IMR-90 (cell line): ENCODE data around the gene IFNGR1. TPM values are rescaled to one million over a fixed set of nuclear protein-coding genes. Genes with fewer than 3 reads are reported as not detected.

Experiments
- ATAC-seq: fragments of 200-7000 bp; cut with Tn5 transposase; 2 replicates; pipeline ENCODE4 v1.9.1; 2020; ENCODE audit warnings: low read depth, mild to moderate bottlenecking, moderate library complexity
- BruUV-seq: library from RNA; stranded (reverse); fragments of 400-500 nt; replicated peaks from 2 replicates; lab custom pipeline; 2021; lab: Mats Ljungman, UMichigan
- CTCF ChIA-PET: fragments of 300-600 bp; formaldehyde crosslinking; extraction: SDS; loops from one replicate; lab custom pipeline; 2021; ENCODE audit warnings: antibody characterized with exemption; lab: Yijun Ruan, JAX
- POLR2A ChIA-PET: fragments of 300-600 bp; sonication (Branson Sonifier 250); formaldehyde crosslinking; loops from one replicate; lab custom pipeline; 2022; ENCODE audit warnings: antibody characterized with exemption; ENCODE audit not compliant: unreplicated experiment; lab: Charles Lee
- DNase-seq: peaks from one replicate; pipeline ENCODE4 v3.0.0; 2013
- H2AFZ ChIP-seq: replicated peaks from 2 replicates; pipeline ENCODE3; 2013; ENCODE audit warnings: low read length, mild to moderate bottlenecking; ENCODE audit not compliant: poor library complexity
- H2AK5ac ChIP-seq: 2 replicates; pipeline ENCODE4 v1.6.1; 2013; ENCODE audit warnings: low read depth, low read length, inconsistent platforms
- H2AK9ac ChIP-seq: replicated peaks from 2 replicates; pipeline ENCODE3; 2013; ENCODE audit warnings: mild to moderate bottlenecking, low read depth, low read length, moderate library complexity; ENCODE audit not compliant: poor library complexity
- H2BK120ac ChIP-seq: 2 replicates; pipeline ENCODE4 v1.6.1; 2013; ENCODE audit warnings: low read depth, low read length, inconsistent platforms
- H2BK15ac ChIP-seq: 3 replicates; pipeline ENCODE4 v1.6.1; 2013; ENCODE audit warnings: low read depth, low read length, inconsistent platforms
- H2BK20ac ChIP-seq: 2 replicates; pipeline ENCODE4 v1.6.1; 2013; ENCODE audit warnings: low read depth, mild to moderate bottlenecking, inconsistent platforms, low read length, moderate library complexity
- H2BK5ac ChIP-seq: 2 replicates; pipeline ENCODE4 v1.6.1; 2013; ENCODE audit warnings: mild to moderate bottlenecking, low read depth, low read length, inconsistent platforms; ENCODE audit not compliant: poor library complexity, severe bottlenecking
- H3K14ac ChIP-seq: replicated peaks from 2 replicates; pipeline ENCODE4 v1.6.1; 2013; ENCODE audit warnings: low read depth, low read length, inconsistent platforms
- H3K18ac ChIP-seq: 2 replicates; pipeline ENCODE4 v1.6.1; 2013; ENCODE audit warnings: low read depth, low read length, control low read depth
- H3K23ac ChIP-seq: 2 replicates; pipeline ENCODE4 v1.6.1; 2013; ENCODE audit warnings: low read depth, low read length, inconsistent platforms
- H3K27ac ChIP-seq: 2 replicates; pipeline ENCODE4 v1.5.1; 2013; ENCODE audit warnings: mild to moderate bottlenecking, control low read depth, low read length; ENCODE audit not compliant: insufficient read depth
- H3K27me3 ChIP-seq: 2 replicates; pipeline ENCODE4 v1.6.1; 2013; ENCODE audit warnings: low read length; ENCODE audit not compliant: control insufficient read depth, insufficient read depth
- H3K36me3 ChIP-seq: 2 replicates; pipeline ENCODE4 v1.6.1; 2013; ENCODE audit warnings: low read length, mixed read lengths; ENCODE audit not compliant: control insufficient read depth, insufficient read depth
- H3K4ac ChIP-seq: 2 replicates; pipeline ENCODE4 v1.6.1; 2013; ENCODE audit warnings: low read depth, low read length, inconsistent platforms
- H3K4me1 ChIP-seq: 2 replicates; pipeline ENCODE4 v1.6.1; 2013; ENCODE audit warnings: low read length, mixed read lengths; ENCODE audit not compliant: control insufficient read depth, insufficient read depth
- H3K4me2 ChIP-seq: 2 replicates; pipeline ENCODE4 v1.6.1; 2013; ENCODE audit warnings: low read depth, mild to moderate bottlenecking, control low read depth, low read length, moderate library complexity
- H3K4me3 ChIP-seq: 2 replicates; pipeline ENCODE4 v1.5.1; 2013; ENCODE audit warnings: low read depth, mild to moderate bottlenecking, control low read depth, low read length, moderate library complexity; ENCODE audit not compliant: insufficient read depth
- H3K56ac ChIP-seq: 2 replicates; pipeline ENCODE4 v1.6.1; 2013; ENCODE audit warnings: low read length, inconsistent platforms; ENCODE audit not compliant: insufficient read depth; ENCODE audit errors: extremely low read depth
- H3K79me1 ChIP-seq, 2 experiments: 2 replicates each; pipeline ENCODE4 v1.6.1; 2013; ENCODE audit warnings: low read length in 2 of 2, inconsistent platforms in 1 of 2, low read depth in 1 of 2
- H3K9ac ChIP-seq: 2 replicates; pipeline ENCODE4 v1.6.1; 2013; ENCODE audit warnings: low read depth, low read length, control low read depth
- H3K9me1 ChIP-seq: 2 replicates; pipeline ENCODE4 v1.6.1; 2013; ENCODE audit warnings: low read length, inconsistent platforms; ENCODE audit not compliant: insufficient read depth
- H3K9me3 ChIP-seq: 2 replicates; pipeline ENCODE4 v1.6.1; 2013; ENCODE audit warnings: low read length; ENCODE audit not compliant: control insufficient read depth, insufficient read depth
- H4K20me1 ChIP-seq: 2 replicates; pipeline ENCODE4 v1.6.1; 2013; ENCODE audit warnings: low read length, inconsistent platforms; ENCODE audit not compliant: insufficient read depth
- H4K5ac ChIP-seq: 2 replicates; pipeline ENCODE4 v1.6.1; 2013; ENCODE audit warnings: mild to moderate bottlenecking, low read depth, low read length, control low read depth
- H4K8ac ChIP-seq, 2 experiments: 2 replicates each; pipeline ENCODE4 v1.6.1; 2013; ENCODE audit warnings: low read depth in 2 of 2, low read length in 2 of 2, control low read depth in 1 of 2, inconsistent platforms in 1 of 2
- H4K91ac ChIP-seq: 2 replicates; pipeline ENCODE4 v1.6.1; 2013; ENCODE audit warnings: low read depth, low read length, inconsistent platforms; ENCODE audit not compliant: insufficient read depth
- BHLHE40 ChIP-seq: fragments of 150-350 bp; IDR thresholded peaks from 2 replicates; pipeline ENCODE4 v1.6.1; 2016; ENCODE audit warnings: mild to moderate bottlenecking, low read depth, low read length
- CEBPB ChIP-seq: IDR thresholded peaks from 2 replicates; pipeline ENCODE4 v1.6.1; 2012; ENCODE audit warnings: low read depth, low read length, improper control_type of control experiment
- CHD1 ChIP-seq: IDR thresholded peaks from 2 replicates; pipeline ENCODE4 v1.6.1; 2012; ENCODE audit warnings: low read depth, low read length, improper control_type of control experiment
- FOS ChIP-seq: fragments of 150-350 bp; IDR thresholded peaks from 2 replicates; pipeline ENCODE4 v1.6.1; 2016; ENCODE audit warnings: low read depth, low read length
- MAFK ChIP-seq: IDR thresholded peaks from 2 replicates; pipeline ENCODE4 v1.6.1; 2012; ENCODE audit warnings: low read depth, low read length, improper control_type of control experiment
- MAZ ChIP-seq: IDR thresholded peaks from 2 replicates; pipeline ENCODE4 v1.6.1; 2012; ENCODE audit warnings: low read depth, mild to moderate bottlenecking, low read length, improper control_type of control experiment, moderate library complexity, borderline replicate concordance
- MXI1 ChIP-seq: IDR thresholded peaks from 2 replicates; pipeline ENCODE4 v1.6.1; 2012; ENCODE audit warnings: low read depth, mild to moderate bottlenecking, low read length, moderate library complexity, borderline replicate concordance
- NFE2L2 ChIP-seq: fragments of 150-350 bp; IDR thresholded peaks from 2 replicates; pipeline ENCODE4 v1.6.1; 2016; ENCODE audit warnings: low read depth, mild to moderate bottlenecking, low read length
- POLR2A ChIP-seq: IDR thresholded peaks from 2 replicates; pipeline ENCODE4 v1.6.1; 2012; ENCODE audit warnings: mild to moderate bottlenecking, low read depth, low read length
- RCOR1 ChIP-seq: IDR thresholded peaks from 2 replicates; pipeline ENCODE4 v1.6.1; 2012; ENCODE audit warnings: mild to moderate bottlenecking, low read length, improper control_type of control experiment; ENCODE audit not compliant: insufficient replicate concordance
- RFX5 ChIP-seq: IDR thresholded peaks from 2 replicates; pipeline ENCODE4 v1.8.0; 2012; ENCODE audit warnings: low read depth, mild to moderate bottlenecking, low read length, moderate library complexity
- SMC3 ChIP-seq: fragments of 150-350 bp; IDR thresholded peaks from 2 replicates; pipeline ENCODE4 v1.6.1; 2016; ENCODE audit warnings: low read depth, mild to moderate bottlenecking, antibody characterized with exemption, low read length, moderate library complexity
- USF2 ChIP-seq: fragments of 150-350 bp; IDR thresholded peaks from 2 replicates; pipeline ENCODE4 v1.6.1; 2017; ENCODE audit warnings: mild to moderate bottlenecking, antibody characterized with exemption, low read length, low read depth
- whole genome bisulfite sequencing, 2 experiments: methylation state at CpG; one replicate each; pipeline versions ENCODE4 v1.1.5 to v1.1.7; 2013; ENCODE audit warnings: missing lambda C conversion rate in 2 of 2; ENCODE audit not compliant: insufficient read length in 1 of 2; ENCODE audit errors: extremely low coverage in 2 of 2; 5-methylcytosine and 5-hydroxymethylcytosine counted together
- dilution Hi-C: fragments of 300-500 bp; cut with HindIII; formaldehyde crosslinking; loops from one replicate; pipeline ENCODE4 v1.14.3; 2018; ENCODE audit warnings: low sequenced_read_pairs; ENCODE audit not compliant: unreplicated experiment
- in situ Hi-C: fragments of 300-500 bp; cut with MboI; formaldehyde crosslinking; loops from 3 replicates; pipeline ENCODE4 v1.14.3; 2019; ENCODE audit warnings: low sequenced_read_pairs, inconsistent platforms, mixed read lengths
- intact Hi-C: fragments of 100-400 bp; cut with micrococcal nuclease; formaldehyde crosslinking; loops from 2 replicates; pipeline ENCODE4 v1.10.0; 2022
- polyA plus RNA-seq, 3 experiments: library from polyadenylated mRNA; depleted of rRNA; stranded (reverse); fragments of >200 nt; gene quantifications; 2 replicates each; pipeline ENCODE4 v1.2.3, GENCODE V29; 2012; ENCODE audit warnings: low replicate concordance in 1 of 3
- total RNA-seq: library from RNA; depleted of rRNA; stranded (reverse); fragments of >200 nt; gene quantifications from 2 replicates; pipeline ENCODE4 v1.2.3, GENCODE V29; 2012
- TF ChIP-seq, protein P1 (sequence below): conservative IDR thresholded peaks from 2 replicates; pipeline ENCODE4 v1.5.1; 2012; ENCODE audit warnings: mild to moderate bottlenecking, low read depth, low read length, improper control_type of control experiment
- TF ChIP-seq, protein P2 (sequence below): fragments of 150-350 bp; IDR thresholded peaks from 2 replicates; pipeline ENCODE4 v1.6.1; 2016; ENCODE audit warnings: low read depth, mild to moderate bottlenecking, low read length, moderate library complexity, borderline replicate concordance

The IFNGR1 gene
- total and polyA plus RNA-seq, 2 of the 4 experiments (the other 2 are of a cell fraction) = 19.1 to 25.6 TPM

- H3K23ac ChIP-seq = peak overlapping the region; percentile 76; the same call in 1 of the 2 replicates
- H3K14ac ChIP-seq = peak overlapping the region; percentile 63; the same call in 1 of the 2 replicates
- ATAC-seq (no peak), DNase-seq (no peak)
- no peak overlapping the region; the same call in 1 of the 2 replicates for H4K5ac ChIP-seq
- no peak overlapping the region for H2AK9ac ChIP-seq
- peak overlapping the region; percentile 28 for H2BK5ac ChIP-seq
- intact Hi-C loops = no loop called here
- H3K18ac ChIP-seq = peak overlapping the region; percentile 70; the same call in 1 of the 2 replicates
- CTCF ChIA-PET = no interaction called here
- no CpG with 5 or more reads among the region's 5 CpGs for WGBS, 2 experiments
- no peak overlapping the region for H4K8ac ChIP-seq
- no peak overlapping the region for H2AK5ac ChIP-seq
- peak overlapping the region; percentile 39 for H2BK20ac ChIP-seq
- H4K20me1 ChIP-seq = no peaks in the 10 kb centered on the region
- H2AFZ ChIP-seq = no peak overlapping the region
- 0 out of 2 replicates have a peak overlapping the region, but pooled peaks have one; percentile 23 for H4K91ac ChIP-seq
- no peaks in the 10 kb centered on the region for H3K36me3 ChIP-seq
- H3K9ac ChIP-seq = no peak overlapping the region
- H3K4me1 ChIP-seq = peaks cover 9% of the 10 kb centered on the region
- no TSS peak for BruUV-seq
- H3K4ac ChIP-seq = peak overlapping the region; percentile 51; the same call in 1 of the 2 replicates
- dilution Hi-C loops = no loop called here
- no peak overlapping the region for H3K27ac ChIP-seq
- H3K27me3 ChIP-seq = no peaks in the 10 kb centered on the region
- no peaks in the 10 kb centered on the region for H3K9me3 ChIP-seq
- in situ Hi-C loops = no loop called here
- H2BK120ac ChIP-seq = peak overlapping the region; percentile 14
- H3K56ac ChIP-seq = no peak overlapping the region
- no peak overlapping the region for H3K4me2 ChIP-seq
- no peaks in the 10 kb centered on the region for H3K9me1 ChIP-seq
- H3K4me3 ChIP-seq = no peak overlapping the region
- POLR2A ChIA-PET = no interaction called here
- H3K79me1 ChIP-seq = no peaks in the 10 kb centered on the region
- H2BK15ac ChIP-seq = peak overlapping the region; percentile 60; the same call in 1 of the 3 replicates
- TF ChIP-seq POLR2A (no peak), MAFK (no peak), NFE2L2 (no peak), FOS (no peak), MAZ (no peak), BHLHE40 (no peak), CEBPB (no peak), MXI1 (no peak), SMC3 (no peak), RCOR1 (no peak), CHD1 (no peak), RFX5 (no peak), USF2 (no peak)
- TF ChIP-seq, protein P1, sequence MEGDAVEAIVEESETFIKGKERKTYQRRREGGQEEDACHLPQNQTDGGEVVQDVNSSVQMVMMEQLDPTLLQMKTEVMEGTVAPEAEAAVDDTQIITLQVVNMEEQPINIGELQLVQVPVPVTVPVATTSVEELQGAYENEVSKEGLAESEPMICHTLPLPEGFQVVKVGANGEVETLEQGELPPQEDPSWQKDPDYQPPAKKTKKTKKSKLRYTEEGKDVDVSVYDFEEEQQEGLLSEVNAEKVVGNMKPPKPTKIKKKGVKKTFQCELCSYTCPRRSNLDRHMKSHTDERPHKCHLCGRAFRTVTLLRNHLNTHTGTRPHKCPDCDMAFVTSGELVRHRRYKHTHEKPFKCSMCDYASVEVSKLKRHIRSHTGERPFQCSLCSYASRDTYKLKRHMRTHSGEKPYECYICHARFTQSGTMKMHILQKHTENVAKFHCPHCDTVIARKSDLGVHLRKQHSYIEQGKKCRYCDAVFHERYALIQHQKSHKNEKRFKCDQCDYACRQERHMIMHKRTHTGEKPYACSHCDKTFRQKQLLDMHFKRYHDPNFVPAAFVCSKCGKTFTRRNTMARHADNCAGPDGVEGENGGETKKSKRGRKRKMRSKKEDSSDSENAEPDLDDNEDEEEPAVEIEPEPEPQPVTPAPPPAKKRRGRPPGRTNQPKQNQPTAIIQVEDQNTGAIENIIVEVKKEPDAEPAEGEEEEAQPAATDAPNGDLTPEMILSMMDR = no peak
- TF ChIP-seq, protein P2, sequence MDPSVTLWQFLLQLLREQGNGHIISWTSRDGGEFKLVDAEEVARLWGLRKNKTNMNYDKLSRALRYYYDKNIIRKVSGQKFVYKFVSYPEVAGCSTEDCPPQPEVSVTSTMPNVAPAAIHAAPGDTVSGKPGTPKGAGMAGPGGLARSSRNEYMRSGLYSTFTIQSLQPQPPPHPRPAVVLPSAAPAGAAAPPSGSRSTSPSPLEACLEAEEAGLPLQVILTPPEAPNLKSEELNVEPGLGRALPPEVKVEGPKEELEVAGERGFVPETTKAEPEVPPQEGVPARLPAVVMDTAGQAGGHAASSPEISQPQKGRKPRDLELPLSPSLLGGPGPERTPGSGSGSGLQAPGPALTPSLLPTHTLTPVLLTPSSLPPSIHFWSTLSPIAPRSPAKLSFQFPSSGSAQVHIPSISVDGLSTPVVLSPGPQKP = no peak
Measured at GRCh38 chr6:137236581-137237355, 17.6 kb upstream of the IFNGR1 start.
